Colonic mucosa (tissue), 4 donors: ENCODE results near the gene MLKL. TPM values are rescaled to one million over a fixed set of nuclear protein-coding genes. Genes with fewer than 3 reads are reported as not detected.

Source experiments
- DNase-seq: peaks from one replicate; pipeline ENCODE4 v3.0.0-alpha.2; 2020
- H3K27ac ChIP-seq: fragments of 200-600 bp; one replicate; pipeline ENCODE4 v1.8.0; 2021
- H3K27me3 ChIP-seq: fragments of 200-600 bp; one replicate; pipeline ENCODE4 v1.8.0; 2021
- H3K36me3 ChIP-seq: fragments of 200-600 bp; one replicate; pipeline ENCODE4 v1.8.0; 2021
- H3K4me1 ChIP-seq: fragments of 200-600 bp; one replicate; pipeline ENCODE4 v1.8.0; 2021; ENCODE audit warnings: mild to moderate bottlenecking
- H3K4me3 ChIP-seq: fragments of 200-600 bp; one replicate; pipeline ENCODE4 v1.8.0; 2021
- H3K9ac ChIP-seq, 2 donors: one replicate each; pipeline ENCODE4 v1.7.0; 2013; ENCODE audit warnings: control low read depth in 2 of 2, low read depth in 2 of 2, low read length in 2 of 2
- H3K9me3 ChIP-seq: fragments of 200-600 bp; one replicate; pipeline ENCODE4 v1.8.0; 2021
- CTCF ChIP-seq: fragments of 200-600 bp; IDR thresholded peaks from one replicate; pipeline ENCODE4 v1.8.0; 2022; ENCODE audit warnings: antibody characterized with exemption, mild to moderate bottlenecking
- intact Hi-C: fragments of 100-400 bp; cut with DNase I; formaldehyde crosslinking; loops from one replicate; pipeline ENCODE4 v1.14.1; 2022
- total RNA-seq, 2 donors: library from RNA; stranded (reverse); fragmentation: NEBNext Ultra II Directional in 1 of 2; extraction: Animal tissue kit (Norgen Biotek cat#: 25700) in 1 of 2; gene quantifications; one replicate each; pipeline ENCODE4 v1.2.1, GENCODE V29; 2021
- donor health status: healthy.
- donor health status: DM: no; HTN: no; CAD: no.
- donor health status: DM: no; HTN: no; CAD: no.

Gene MLKL
- total RNA-seq, 2 donors from 2014 or later: 13.9 to 25.1 TPM

GRCh38 chr16:74652249-74652648 is 48.4 kb downstream of the MLKL start:
- Histone ChIP-seq H3K27ac (no peak overlapping the region), H3K9ac (no peak overlapping the region), H3K4me1 (no peaks in the 10 kb centered on the region), H3K9me3 (no peaks in the 10 kb centered on the region), H3K27me3 (no peaks in the 10 kb centered on the region), H3K4me3 (no peak overlapping the region), H3K36me3 (no peaks in the 10 kb centered on the region)
- TF ChIP-seq CTCF: no peak
- intact Hi-C loops: no loop called here
- DNase-seq: no peak

GRCh38 chr16:74651841-74652240 is 48.8 kb downstream of the MLKL start:
- Histone ChIP-seq H3K27ac (no peak overlapping the region), H3K36me3 (no peaks in the 10 kb centered on the region), H3K9ac (no peak overlapping the region), H3K9me3 (no peaks in the 10 kb centered on the region), H3K27me3 (no peaks in the 10 kb centered on the region), H3K4me1 (no peaks in the 10 kb centered on the region), H3K4me3 (no peak overlapping the region)
- intact Hi-C loops: no loop called here
- no peak for TF ChIP-seq CTCF
- no peak for DNase-seq

- Histone ChIP-seq H3K27me3 (no peaks in the 10 kb centered on the region), H3K9me3 (no peaks in the 10 kb centered on the region), H3K4me3 (no peak overlapping the region), H3K4me1 (no peaks in the 10 kb centered on the region), H3K9ac (no peak overlapping the region), H3K36me3 (no peaks in the 10 kb centered on the region), H3K27ac (no peak overlapping the region)
- no peak for DNase-seq
- TF ChIP-seq CTCF: peak; percentile 41
- intact Hi-C loops: no loop called here
These were observed 49.6 kb downstream of the MLKL start for GRCh38 chr16:74650966-74651567.

- Histone ChIP-seq H3K9ac (no peak overlapping the region), H3K4me1 (no peaks in the 10 kb centered on the region), H3K4me3 (no peak overlapping the region), H3K9me3 (no peaks in the 10 kb centered on the region), H3K36me3 (no peaks in the 10 kb centered on the region), H3K27me3 (no peaks in the 10 kb centered on the region), H3K27ac (no peak overlapping the region)
- no peak for TF ChIP-seq CTCF
- no peak for DNase-seq
- intact Hi-C loops: no loop called here
These were observed 50.7 kb downstream of the MLKL start for GRCh38 chr16:74649839-74650504.

- no peak for TF ChIP-seq CTCF
- no peak for DNase-seq
- Histone ChIP-seq H3K27me3 (no peaks in the 10 kb centered on the region), H3K27ac (no peak overlapping the region), H3K9ac (no peak overlapping the region), H3K4me3 (no peak overlapping the region), H3K36me3 (no peaks in the 10 kb centered on the region), H3K9me3 (no peaks in the 10 kb centered on the region), H3K4me1 (no peaks in the 10 kb centered on the region)
- intact Hi-C loops: no loop called here
These were observed 58.7 kb downstream of the MLKL start for GRCh38 chr16:74641969-74642368.
